K562 treated with DMSO at 1 percent for 48 hours (cell line): ENCODE measurements around the gene PFN1. TPM values are rescaled to one million over a fixed set of nuclear protein-coding genes. Genes with fewer than 3 reads are reported as not detected.

ENCODE experiments used
- total RNA-seq: library from RNA; unstranded; fragments of 300-600 nt; gene quantifications from 2 replicates; pipeline ENCODE4 v1.2.3, GENCODE V29; 2022; ENCODE audit warnings: low replicate concordance; ENCODE audit errors: extremely low read depth

PFN1 gene
- total RNA-seq: not detected in 2 replicates

DNA sequence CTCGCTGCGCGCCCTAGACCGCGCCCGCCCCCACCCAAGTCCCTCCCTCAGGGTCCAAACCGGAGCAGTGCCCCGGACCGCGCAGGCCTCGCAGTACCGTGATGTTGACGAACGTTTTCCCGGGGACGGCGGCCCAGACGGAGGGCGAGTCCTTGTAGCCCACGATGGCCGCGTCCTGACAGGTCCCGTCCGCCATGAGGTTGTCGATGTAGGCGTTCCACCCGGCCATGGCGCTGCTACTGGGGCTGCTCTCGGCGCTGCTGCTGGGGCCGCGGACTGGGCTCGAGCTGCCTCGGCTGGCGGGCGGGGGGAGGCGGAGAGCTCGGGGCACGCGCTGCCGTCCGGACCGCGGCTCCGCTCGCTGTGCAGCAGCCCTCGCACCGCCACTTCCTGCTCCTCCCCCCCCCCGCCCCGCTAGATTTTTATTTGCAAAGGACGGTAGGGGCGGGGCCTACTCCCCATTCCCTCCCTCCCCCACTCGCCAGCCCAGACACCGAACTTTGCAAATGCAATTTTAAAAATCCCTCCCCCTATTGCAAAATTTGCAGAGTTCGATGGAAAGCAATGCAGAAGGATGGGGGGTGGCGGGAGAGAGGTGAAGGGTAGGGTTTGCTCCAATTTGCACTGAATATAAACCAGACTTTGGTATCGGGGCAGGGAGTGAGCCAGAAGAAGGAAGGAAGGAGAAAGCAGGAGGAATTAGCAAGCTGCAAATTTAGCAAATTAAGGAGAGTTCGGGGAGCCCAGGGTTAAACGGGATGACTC is at the start of gene PFN1:
TSS of gene PFN1 (minus strand) at position 365 of the 765 bp plus-strand sequence. CDS start at position 229, 136 bp downstream.

DNA sequence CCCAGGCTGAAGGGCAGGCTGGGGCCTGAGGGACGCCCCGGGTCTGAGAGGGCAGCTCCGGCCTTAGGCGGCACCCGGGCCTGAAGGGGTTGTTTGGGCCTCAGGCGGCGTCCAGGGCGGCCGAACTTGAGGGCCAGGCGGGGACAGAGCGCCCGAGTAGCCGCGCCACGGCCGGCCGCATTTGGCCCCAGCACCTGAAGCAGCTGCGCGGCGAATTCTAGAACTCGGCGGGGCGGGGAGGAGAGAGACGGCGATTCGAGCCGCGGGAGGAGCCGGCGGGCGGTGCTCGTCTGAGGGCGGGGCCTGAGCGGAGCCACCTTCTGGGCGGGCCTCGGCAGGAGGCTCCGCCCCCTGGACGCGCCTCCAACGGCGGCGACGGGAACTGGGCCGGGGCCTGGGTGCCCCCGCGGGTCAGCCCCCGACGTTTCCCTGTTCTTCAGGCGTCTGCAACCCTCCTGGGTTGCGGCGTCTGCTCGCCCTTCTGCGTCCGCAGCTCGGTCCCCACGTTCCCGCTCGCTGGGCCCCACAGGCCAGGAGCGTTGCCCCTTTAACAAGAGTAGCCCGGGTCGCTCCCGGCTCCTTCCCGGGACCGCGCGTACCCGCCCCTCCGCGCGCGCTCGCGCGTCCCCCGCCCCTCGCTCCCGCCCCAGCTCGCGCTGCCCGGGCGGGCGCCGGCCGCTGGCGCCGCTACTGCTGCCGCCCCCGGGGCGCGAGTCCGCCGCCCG is 49.1 kb upstream of the PFN1 start, which contains the start of the genes INCA1 and KIF1C:
TSS of gene INCA1 (minus strand) at position 221 of the 725 bp plus-strand sequence. CDS start 3,085 bp downstream, outside the sequence.
TSS of gene KIF1C (plus strand) at position 649 of the 725 bp plus-strand sequence. CDS start 2,297 bp downstream, outside the sequence.

DNA sequence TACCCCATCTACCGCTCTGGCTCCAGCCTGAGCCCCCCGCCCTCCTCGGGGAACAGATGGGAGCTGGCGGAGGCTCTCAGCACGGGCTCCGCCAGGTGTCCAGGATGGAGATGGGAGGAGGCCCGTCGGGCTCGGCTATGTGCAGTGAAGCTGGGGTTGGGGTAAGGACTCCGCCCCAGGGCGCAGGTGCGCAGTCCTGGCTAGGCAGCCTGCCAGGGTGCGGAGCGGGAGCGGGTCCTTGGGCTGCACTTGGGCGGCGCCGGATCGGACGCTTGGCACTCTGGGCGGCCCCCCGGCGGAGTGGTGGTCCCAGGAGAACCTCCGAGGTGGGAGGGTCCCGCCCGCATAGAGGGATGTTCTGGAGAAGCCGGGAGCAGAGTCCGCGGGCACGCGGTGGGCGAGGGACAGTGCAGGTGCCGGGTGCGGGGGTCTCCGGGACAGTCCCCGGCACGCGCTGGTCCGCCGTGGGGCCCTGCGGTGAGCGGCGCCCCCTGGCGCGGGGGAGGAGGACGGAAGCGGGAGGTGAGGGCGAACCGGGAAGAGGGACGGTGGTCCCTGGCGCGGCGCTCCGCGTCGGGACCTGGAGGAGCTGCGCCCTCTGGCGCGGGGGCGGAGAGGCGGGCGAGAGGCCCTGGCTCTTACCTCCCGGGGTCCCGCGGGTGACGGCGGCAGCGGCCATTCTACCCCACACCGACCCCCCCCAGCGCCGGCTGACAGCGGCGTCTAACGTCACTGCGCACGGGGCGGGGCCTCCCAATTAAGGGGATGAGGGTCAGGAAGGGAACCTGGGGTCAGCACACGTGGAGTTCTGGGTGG is 38.8 kb upstream of the PFN1 start, which contains the start of gene CAMTA2:
TSS of gene CAMTA2 (minus strand) at position 725 of the 816 bp plus-strand sequence. CDS start 1,453 bp downstream, outside the sequence.

DNA sequence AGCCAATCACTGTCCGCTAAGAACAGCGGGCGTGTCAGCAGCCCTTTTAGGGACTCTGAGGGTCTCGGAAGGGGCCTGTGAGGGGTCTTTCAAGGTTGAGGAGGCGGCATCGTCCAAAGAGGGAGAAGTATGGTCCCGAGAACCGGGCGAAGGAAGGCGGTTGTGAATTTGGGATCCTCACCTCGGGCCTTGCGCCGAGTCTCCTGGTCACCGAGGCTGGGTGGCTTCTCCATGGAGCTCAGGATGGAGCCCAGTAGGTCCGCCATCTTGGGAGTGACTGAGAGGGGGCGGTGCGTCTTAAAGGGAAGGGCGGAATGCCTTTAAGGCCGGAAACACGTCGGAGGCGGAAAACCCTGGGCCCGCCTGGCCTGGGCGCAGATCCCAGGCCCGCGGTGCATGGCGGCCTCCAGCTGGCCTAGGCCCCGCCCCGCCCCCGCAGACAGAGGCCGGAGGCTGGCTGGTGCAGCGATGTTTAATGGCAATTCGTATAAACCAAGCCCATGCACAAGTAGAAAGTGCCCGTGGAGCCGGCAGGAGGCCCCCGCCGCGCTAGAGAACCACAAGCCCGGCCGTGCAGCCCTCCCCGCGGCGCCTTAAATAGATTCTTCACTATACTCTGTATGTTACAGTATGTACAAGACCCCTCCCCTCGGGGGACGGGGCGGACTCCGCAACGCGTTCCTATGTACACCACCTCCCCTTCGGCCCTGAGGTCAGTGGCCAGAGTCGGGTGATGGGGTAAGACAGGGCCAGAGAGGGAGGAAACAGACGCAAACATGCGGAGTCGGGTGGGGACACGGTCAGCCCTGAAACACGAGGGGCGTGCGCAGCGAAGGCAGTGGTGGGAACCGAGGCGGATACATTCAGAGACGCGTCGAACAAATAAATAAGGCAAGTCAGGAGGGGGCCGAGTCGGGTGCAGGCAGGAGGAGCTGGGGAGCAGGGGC is 19.5 kb upstream of the PFN1 start, which contains the start of gene SPAG7:
TSS of gene SPAG7 (minus strand) at position 279 of the 947 bp plus-strand sequence. CDS start at position 266, 13 bp downstream.

DNA sequence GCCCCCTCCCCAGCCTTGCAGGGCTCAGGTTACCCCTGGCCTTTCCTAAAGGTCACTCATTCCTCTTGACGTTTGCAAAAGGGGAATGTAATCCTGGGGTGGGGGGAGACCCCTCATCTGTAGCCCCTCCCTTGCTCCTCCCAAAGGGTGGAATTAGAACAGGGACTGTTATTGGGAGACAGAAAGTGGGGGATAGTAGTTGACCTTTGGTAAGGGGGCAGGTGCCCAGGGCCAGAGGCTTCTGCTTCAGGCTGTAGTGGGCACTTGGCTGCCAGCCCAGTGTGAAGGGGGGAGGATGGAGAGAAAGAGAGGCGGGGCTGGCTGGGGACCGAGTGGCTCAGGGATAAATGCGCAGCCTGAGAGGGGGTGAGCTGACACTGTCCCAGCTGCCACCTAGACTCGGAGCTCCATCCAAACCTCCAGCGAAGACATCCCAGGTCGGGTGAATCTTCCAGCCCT is 2.4 kb upstream of the PFN1 start, which contains the start of gene ENO3:
TSS of gene ENO3 (plus strand) at position 374 of the 459 bp plus-strand sequence. CDS start 711 bp downstream, outside the sequence.

DNA sequence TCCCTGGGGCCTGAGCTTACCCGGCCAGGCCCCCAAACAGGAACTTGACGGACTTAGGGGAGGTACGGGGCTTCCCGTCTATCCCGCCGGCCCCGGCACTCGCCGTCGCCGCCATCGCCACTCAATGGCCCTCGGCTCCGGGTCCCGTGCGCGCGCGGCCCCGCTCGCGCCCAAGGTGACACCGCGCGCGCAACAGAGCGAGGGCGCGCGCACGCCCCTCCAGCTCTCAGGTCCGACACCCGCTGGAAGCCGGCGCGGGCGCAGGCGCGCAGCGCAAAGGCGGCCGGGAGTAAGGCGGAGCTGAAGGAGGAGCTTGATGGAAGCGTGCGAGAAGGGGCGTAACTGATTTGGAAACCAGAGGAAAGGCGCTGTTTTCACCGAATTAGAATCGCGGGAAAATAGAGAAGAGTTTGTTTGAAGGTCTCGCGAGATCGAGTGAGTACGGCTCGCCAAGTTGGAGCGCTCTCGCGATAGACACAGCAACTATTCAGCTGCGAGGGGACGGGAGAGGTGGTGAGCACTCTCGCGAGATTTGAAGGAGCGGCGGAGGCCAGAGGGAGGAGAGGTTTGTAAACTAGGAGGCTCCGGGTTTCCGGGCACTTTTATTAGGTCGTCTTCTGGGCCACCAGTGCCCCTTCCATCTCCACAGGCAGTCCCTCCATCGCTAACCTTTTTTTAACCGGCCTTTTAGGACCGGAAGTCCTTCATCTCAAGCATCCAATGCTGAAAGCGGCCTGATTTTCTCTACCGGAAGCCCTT is 8.4 kb downstream of the PFN1 start, which contains the start of the genes RNF167 and SLC25A11:
TSS of gene RNF167 (plus strand) at position 473 of the 759 bp plus-strand sequence. CDS start 642 bp downstream, outside the sequence.
TSS of gene SLC25A11 (minus strand) at position 251 of the 759 bp plus-strand sequence. CDS start at position 115, 136 bp downstream.

DNA sequence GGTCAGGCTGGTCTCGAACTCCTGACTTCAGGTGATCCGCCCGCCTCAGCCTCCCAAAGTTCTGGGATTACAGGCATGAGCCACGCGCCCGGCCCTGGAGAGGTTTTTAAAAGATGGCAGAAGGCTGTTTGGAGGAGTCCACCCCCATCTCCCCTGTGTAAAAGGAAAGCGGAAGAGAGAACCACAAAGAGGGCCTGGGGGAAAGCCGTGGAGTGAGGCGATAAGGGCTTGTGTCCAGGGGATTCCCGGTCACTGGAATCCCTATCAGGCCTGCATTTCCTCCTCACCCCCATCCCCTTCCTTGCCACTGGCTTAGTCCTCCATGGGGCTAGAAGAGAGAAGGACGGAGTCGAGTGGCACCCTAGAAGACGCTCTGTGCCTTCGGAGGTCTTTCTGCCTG is 16.4 kb downstream of the PFN1 start, which contains the start of gene GP1BA:
TSS of gene GP1BA (plus strand) at position 315 of the 400 bp plus-strand sequence. CDS start 328 bp downstream, outside the sequence.

DNA sequence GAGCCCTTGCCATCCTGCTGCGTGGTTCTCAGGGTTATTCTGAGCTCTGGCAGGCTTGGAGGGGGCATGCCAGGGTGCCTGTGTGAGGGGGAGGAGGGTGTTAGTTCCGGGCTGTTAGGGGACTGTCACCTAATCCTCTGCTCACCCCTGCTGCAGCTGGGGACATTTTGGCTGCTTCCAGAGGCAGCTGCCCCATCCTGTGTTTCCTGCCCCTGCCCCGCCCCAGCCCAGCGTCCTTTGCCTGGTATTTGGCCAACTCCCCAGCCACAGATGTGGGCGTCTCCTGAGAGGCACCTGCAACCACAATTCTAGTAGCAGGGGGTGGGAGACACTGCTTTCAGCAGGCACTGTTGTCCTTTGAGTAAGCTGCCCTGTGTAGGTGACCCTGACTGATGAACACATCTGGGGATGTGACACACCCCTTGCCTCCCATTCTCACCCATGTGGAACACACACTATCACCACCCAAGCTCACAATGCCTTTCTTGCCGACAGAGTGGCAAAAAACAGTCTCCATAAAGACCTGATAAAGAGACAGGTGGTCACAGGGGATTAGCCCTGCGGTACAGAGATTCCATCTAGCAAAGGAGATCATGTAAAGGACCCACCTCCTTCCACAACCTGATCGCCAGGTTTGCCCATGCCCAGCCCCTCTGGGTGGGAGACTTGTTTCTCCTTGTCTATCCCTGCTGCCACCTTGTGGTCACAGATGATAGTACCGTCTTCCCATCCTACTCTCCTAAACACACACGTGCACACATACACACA is 45.1 kb downstream of the PFN1 start, which contains the start of gene CHRNE:
TSS of gene CHRNE (minus strand) at position 48 of the 768 bp plus-strand sequence. CDS start at position 13, 35 bp downstream.

DNA sequence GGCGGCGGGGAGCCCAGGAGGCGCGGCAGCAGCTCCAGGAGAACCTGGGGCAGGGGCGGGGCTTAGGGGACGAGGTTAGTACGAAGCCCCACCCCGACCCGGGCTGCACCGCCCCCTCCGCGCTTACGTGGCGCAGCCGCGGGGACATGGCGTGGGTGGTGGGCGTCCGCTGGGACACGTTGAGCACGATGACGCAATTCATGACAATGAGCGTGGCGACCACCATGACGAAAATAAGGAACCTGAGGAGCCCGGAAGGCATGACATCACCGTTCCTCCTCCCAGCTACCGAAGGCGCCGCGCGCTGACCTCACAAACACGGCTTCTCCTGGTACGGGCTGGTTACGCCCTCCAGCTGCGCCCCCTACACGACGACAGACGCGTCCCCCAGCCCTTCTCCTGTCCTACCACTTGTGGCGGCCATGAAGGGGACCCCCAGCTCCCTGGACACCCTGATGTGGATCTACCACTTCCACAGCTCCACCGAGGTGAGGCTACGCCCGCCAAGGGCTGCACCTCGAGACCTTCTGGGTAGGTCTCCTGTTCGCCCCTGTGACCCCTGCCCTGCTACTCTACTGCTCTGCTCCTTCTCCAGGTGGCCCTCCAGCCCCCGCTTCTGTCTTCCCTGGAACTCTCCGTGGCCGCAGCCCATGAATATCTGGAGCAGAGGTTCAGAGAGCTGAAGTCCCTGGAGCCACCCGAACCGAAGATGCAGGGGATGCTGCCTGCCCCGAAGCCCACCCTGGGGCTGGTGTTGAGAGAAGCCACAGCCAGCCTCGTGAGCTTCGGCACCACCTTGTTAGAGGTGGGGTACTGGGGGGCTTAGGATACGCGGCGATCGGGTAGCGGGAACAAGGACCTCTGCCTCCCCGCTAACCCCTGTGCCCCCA is 48.7 kb downstream of the PFN1 start, which contains the start of gene C17orf107:
TSS of gene C17orf107 (plus strand) at position 196 of the 890 bp plus-strand sequence. CDS start at position 423, 227 bp downstream.

Other genes with a start within 250 kb of the PFN1 start
- gene PELP1, start 244.4 kb downstream of the PFN1 start, total RNA-seq: not detected in 2 replicates
- gene ARRB2, start 237.9 kb downstream of the PFN1 start, total RNA-seq: not detected in 2 replicates
- gene MED11, start 217.1 kb downstream of the PFN1 start, total RNA-seq: not detected in 2 replicates
- gene ZMYND15, start 208.7 kb downstream of the PFN1 start, total RNA-seq: not detected in 2 replicates
- not detected in 2 replicates for gene CXCL16, start 208.6 kb downstream of the PFN1 start, total RNA-seq
- gene TM4SF5, start 176.6 kb downstream of the PFN1 start, total RNA-seq: not detected in 2 replicates
- gene VMO1, start 162.2 kb downstream of the PFN1 start, total RNA-seq: not detected in 2 replicates
- gene GLTPD2, start 159.6 kb downstream of the PFN1 start, total RNA-seq: not detected in 2 replicates
- gene PSMB6, start 152.4 kb downstream of the PFN1 start, total RNA-seq: not detected in 2 replicates
- gene PLD2, start 141.4 kb downstream of the PFN1 start, total RNA-seq: not detected in 2 replicates
- gene MINK1, start 115.2 kb downstream of the PFN1 start, total RNA-seq: not detected in 2 replicates
- not detected in 2 replicates for gene C17orf107, start 49.0 kb downstream of the PFN1 start, total RNA-seq
- gene CHRNE, start 45.4 kb downstream of the PFN1 start, total RNA-seq: not detected in 2 replicates
- not detected in 2 replicates for gene GP1BA, start 16.3 kb downstream of the PFN1 start, total RNA-seq
- not detected in 2 replicates for gene SLC25A11, start 8.5 kb downstream of the PFN1 start, total RNA-seq
- not detected in 2 replicates for gene RNF167, start 8.3 kb downstream of the PFN1 start, total RNA-seq
- gene ENO3, start 2.6 kb upstream of the PFN1 start, total RNA-seq: not detected in 2 replicates
- gene SPAG7, start 19.3 kb upstream of the PFN1 start, total RNA-seq: not detected in 2 replicates
- gene CAMTA2, start 39.1 kb upstream of the PFN1 start, total RNA-seq: not detected in 2 replicates
- gene INCA1, start 49.0 kb upstream of the PFN1 start, total RNA-seq: not detected in 2 replicates
- not detected in 2 replicates for gene KIF1C, start 49.4 kb upstream of the PFN1 start, total RNA-seq
- not detected in 2 replicates for gene SLC52A1, start 86.9 kb upstream of the PFN1 start, total RNA-seq
- not detected in 2 replicates for gene ZFP3, start 129.9 kb upstream of the PFN1 start, total RNA-seq
- not detected in 2 replicates for gene ZNF232, start 163.3 kb upstream of the PFN1 start, total RNA-seq
- gene USP6, start 167.5 kb upstream of the PFN1 start, total RNA-seq: not detected in 2 replicates
- gene ZNF594, start 243.3 kb upstream of the PFN1 start, total RNA-seq: not detected in 2 replicates